K562 (cell line): ENCODE data around the gene PRAME. TPM values are rescaled to one million over a fixed set of nuclear protein-coding genes. Genes with fewer than 3 reads are reported as not detected.
A peak's percentile ranks its signal among the peaks of the same experiment; 100 is the strongest.

Experiments used
- ELF1 ChIP-seq: fragments of 200-800 bp; sonication (Bioruptor generic); IDR thresholded peaks from 2 replicates; pipeline ENCODE4 v1.6.1; 2016; ENCODE audit warnings: missing genetic modification characterization, missing compliant biosample characterization
- ELF2 ChIP-seq: fragments of 250-450 bp; sonication (Bioruptor Pico); IDR thresholded peaks from 2 replicates; pipeline ENCODE4 v1.5.0; 2021; ENCODE audit warnings: mild to moderate bottlenecking
- FOXK1 ChIP-seq: sonication (generic); formaldehyde crosslinking; IDR thresholded peaks from 2 replicates; pipeline ENCODE4 v1.8.0; 2022; ENCODE audit warnings: missing genetic modification reagents, mild to moderate bottlenecking, borderline replicate concordance
- HLTF ChIP-seq: fragments of 450-650 bp; IDR thresholded peaks from 2 replicates; pipeline ENCODE4 v1.6.1; 2016
- HMG20A ChIP-seq: fragments of 450-650 bp; formaldehyde crosslinking; conservative IDR thresholded peaks from 2 replicates; pipeline ENCODE4 v1.4.0; 2020; ENCODE audit warnings: mild to moderate bottlenecking, mixed read lengths
- PCBP2 ChIP-seq: fragments of 200-400 bp; formaldehyde crosslinking; IDR thresholded peaks from 2 replicates; pipeline ENCODE4 v1.6.1; 2018; ENCODE audit warnings: low read length, low read depth, mild to moderate bottlenecking, moderate library complexity; ENCODE audit not compliant: poor library complexity, severe bottlenecking
- U2AF1 ChIP-seq: fragments of 200-400 bp; formaldehyde crosslinking; optimal IDR thresholded peaks from 2 replicates; pipeline ENCODE3; 2017; ENCODE audit warnings: mild to moderate bottlenecking, low read depth, low read length, moderate library complexity
- ZNF77 ChIP-seq: fragments of 250-450 bp; sonication (Bioruptor Pico); IDR thresholded peaks from 2 replicates; pipeline ENCODE4 v1.5.0; 2020
- polyA plus RNA-seq, 8 experiments: library from polyadenylated mRNA; depleted of rRNA in 4 of 8; stranded (reverse) in 5 of 8; unstranded in 3 of 8; fragments of >200 nt; fragmentation: Nextera tagmentation in 2 of 8; fragmentation: Illumina TruSeq in 1 of 8; extraction: Ambion mirVana in 2 of 8; extraction: Trizol in 1 of 8; gene quantifications; 2 replicates each; pipeline versions ENCODE4 v1.2.1 to v1.2.3, GENCODE V29; 2011 to 2014; ENCODE audit warnings: inconsistent platforms in 1 of 8, missing spikeins in 1 of 8
- total RNA-seq, 7 experiments: library from RNA; depleted of rRNA in 6 of 7; stranded (reverse); fragments of >200 nt in 6 of 7; fragmentation: Illumina TruSeq in 2 of 7; extraction: Trizol in 2 of 7; gene quantifications; 2 replicates each; pipeline versions ENCODE4 v1.2.1 to v1.2.3, GENCODE V29; 2011 to 2021; ENCODE audit warnings: low replicate concordance in 1 of 7
- TF ChIP-seq, protein P1 (sequence below): conservative IDR thresholded peaks from 2 replicates; pipeline ENCODE4 v1.6.1; 2011; ENCODE audit warnings: low read depth, mild to moderate bottlenecking, low read length; ENCODE audit not compliant: control insufficient read depth
- TF ChIP-seq, protein P2 (sequence below): fragments of 450-650 bp; IDR thresholded peaks from 2 replicates; pipeline ENCODE4 v1.6.1; 2017; ENCODE audit warnings: antibody characterized with exemption
- TF ChIP-seq, protein P3 (sequence below): fragments of 250-450 bp; sonication (Bioruptor Pico); IDR thresholded peaks from 2 replicates; pipeline ENCODE4 v1.5.1; 2021; ENCODE audit warnings: mild to moderate bottlenecking
- TF ChIP-seq, protein P4 (sequence below): fragments of 450-650 bp; IDR thresholded peaks from 2 replicates; pipeline ENCODE4 v1.6.1; 2016; ENCODE audit warnings: low read depth, mild to moderate bottlenecking, moderate library complexity
- TF ChIP-seq, protein P5 (sequence below), 2 experiments: fragments of 450-650 bp in 1 of 2; sonication (generic) in 1 of 2; formaldehyde crosslinking in 1 of 2; IDR thresholded peaks in 1 of 2; conservative IDR thresholded peaks in 1 of 2; 2 replicates each; pipeline versions ENCODE4 v1.6.1 to v1.8.1; 2016 to 2023; ENCODE audit warnings: mild to moderate bottlenecking in 2 of 2, moderate library complexity in 2 of 2, inconsistent platforms in 1 of 2, missing genetic modification reagents in 1 of 2
- TF ChIP-seq, protein P6 (sequence below): sonication (generic); formaldehyde crosslinking; IDR thresholded peaks from 2 replicates; pipeline ENCODE4 v1.8.0; 2022; ENCODE audit warnings: mild to moderate bottlenecking, missing genetic modification reagents

Gene PRAME
- total and polyA plus RNA-seq, 9 of the 15 experiments (the other 6 are each of a cell fraction or from before 2014, with no cell fraction given), result 662 to 2,141 (median 1,142) TPM

DNA sequence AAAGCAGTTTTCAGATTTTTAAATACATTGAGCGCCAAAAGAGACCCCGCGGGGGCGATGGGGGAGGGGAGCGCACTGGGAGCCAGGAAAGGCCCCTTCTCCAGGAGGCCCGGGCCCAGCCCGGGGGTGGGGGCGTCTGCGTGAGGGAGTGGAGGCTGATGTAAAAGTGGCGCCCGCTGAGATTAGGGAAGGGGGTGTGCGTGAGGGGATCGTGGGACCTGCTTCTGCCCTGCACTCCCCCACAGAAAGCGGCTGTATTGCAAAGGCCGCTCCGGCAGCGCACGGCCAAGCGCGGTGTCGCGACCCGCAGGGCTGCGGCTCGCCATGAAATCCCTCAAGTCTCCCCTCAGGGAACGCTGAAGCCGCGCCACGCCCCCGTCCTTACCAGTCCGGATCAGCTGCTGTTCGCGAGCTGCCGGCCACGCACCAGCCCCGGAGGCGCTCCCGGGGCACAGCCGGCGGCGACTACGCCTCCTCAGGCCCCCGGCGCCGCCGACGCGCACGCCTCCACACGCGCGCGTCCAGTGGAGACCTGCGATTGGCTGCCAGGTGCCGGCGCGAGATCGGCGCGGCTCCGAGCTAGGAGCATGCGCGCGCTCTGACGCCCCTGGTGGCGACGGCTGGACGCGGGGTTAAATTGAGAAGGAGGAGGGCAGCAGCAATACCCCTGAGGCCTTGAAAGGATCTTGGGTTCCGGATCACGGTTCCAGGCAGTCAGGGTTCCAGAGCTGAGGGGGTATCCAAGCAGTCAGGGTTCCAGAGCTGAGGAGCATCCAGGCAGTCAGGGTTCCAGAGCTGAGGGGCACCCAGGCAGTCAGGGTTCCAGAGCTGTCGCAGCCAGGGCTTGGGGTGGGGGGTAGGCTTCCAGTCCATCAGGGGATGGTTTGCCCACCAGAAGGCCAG, 50.5 kb downstream of the PRAME start, which contains the start of gene ZNF280B (continued):
- TF ChIP-seq, protein P1, sequence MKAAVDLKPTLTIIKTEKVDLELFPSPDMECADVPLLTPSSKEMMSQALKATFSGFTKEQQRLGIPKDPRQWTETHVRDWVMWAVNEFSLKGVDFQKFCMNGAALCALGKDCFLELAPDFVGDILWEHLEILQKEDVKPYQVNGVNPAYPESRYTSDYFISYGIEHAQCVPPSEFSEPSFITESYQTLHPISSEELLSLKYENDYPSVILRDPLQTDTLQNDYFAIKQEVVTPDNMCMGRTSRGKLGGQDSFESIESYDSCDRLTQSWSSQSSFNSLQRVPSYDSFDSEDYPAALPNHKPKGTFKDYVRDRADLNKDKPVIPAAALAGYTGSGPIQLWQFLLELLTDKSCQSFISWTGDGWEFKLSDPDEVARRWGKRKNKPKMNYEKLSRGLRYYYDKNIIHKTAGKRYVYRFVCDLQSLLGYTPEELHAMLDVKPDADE, result no peak
- TF ChIP-seq, protein P2, sequence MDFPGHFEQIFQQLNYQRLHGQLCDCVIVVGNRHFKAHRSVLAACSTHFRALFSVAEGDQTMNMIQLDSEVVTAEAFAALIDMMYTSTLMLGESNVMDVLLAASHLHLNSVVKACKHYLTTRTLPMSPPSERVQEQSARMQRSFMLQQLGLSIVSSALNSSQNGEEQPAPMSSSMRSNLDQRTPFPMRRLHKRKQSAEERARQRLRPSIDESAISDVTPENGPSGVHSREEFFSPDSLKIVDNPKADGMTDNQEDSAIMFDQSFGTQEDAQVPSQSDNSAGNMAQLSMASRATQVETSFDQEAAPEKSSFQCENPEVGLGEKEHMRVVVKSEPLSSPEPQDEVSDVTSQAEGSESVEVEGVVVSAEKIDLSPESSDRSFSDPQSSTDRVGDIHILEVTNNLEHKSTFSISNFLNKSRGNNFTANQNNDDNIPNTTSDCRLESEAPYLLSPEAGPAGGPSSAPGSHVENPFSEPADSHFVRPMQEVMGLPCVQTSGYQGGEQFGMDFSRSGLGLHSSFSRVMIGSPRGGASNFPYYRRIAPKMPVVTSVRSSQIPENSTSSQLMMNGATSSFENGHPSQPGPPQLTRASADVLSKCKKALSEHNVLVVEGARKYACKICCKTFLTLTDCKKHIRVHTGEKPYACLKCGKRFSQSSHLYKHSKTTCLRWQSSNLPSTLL, result no peak
- TF ChIP-seq, protein P3, sequence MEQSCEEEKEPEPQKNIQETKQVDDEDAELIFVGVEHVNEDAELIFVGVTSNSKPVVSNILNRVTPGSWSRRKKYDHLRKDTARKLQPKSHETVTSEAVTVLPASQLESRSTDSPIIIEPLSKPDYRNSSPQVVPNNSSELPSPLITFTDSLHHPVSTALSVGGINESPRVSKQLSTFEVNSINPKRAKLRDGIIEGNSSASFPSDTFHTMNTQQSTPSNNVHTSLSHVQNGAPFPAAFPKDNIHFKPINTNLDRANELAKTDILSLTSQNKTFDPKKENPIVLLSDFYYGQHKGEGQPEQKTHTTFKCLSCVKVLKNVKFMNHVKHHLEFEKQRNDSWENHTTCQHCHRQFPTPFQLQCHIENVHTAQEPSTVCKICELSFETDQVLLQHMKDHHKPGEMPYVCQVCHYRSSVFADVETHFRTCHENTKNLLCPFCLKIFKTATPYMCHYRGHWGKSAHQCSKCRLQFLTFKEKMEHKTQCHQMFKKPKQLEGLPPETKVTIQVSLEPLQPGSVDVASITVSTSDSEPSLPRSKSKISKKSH (CRISPR knock-in tag), result no peak
- TF ChIP-seq U2AF1 (no peak), FOXK1 (CRISPR knock-in tag) (peak; percentile 98), HMG20A (CRISPR knock-in tag) (no peak), ELF2 (CRISPR knock-in tag) (no peak), HLTF (no peak), ELF1 (tag) (no peak), PCBP2 (no peak), ZNF77 (CRISPR knock-in tag) (no peak)
- TF ChIP-seq, protein P4, sequence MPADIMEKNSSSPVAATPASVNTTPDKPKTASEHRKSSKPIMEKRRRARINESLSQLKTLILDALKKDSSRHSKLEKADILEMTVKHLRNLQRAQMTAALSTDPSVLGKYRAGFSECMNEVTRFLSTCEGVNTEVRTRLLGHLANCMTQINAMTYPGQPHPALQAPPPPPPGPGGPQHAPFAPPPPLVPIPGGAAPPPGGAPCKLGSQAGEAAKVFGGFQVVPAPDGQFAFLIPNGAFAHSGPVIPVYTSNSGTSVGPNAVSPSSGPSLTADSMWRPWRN, result no peak
- TF ChIP-seq, protein P5, sequence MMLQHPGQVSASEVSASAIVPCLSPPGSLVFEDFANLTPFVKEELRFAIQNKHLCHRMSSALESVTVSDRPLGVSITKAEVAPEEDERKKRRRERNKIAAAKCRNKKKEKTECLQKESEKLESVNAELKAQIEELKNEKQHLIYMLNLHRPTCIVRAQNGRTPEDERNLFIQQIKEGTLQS (IDR thresholded peaks at IDR 0.05), result no peak
- TF ChIP-seq, protein P5 (CRISPR knock-in tag; conservative IDR thresholded peaks at IDR 0.05), result peak; percentile 96
- TF ChIP-seq, protein P6, sequence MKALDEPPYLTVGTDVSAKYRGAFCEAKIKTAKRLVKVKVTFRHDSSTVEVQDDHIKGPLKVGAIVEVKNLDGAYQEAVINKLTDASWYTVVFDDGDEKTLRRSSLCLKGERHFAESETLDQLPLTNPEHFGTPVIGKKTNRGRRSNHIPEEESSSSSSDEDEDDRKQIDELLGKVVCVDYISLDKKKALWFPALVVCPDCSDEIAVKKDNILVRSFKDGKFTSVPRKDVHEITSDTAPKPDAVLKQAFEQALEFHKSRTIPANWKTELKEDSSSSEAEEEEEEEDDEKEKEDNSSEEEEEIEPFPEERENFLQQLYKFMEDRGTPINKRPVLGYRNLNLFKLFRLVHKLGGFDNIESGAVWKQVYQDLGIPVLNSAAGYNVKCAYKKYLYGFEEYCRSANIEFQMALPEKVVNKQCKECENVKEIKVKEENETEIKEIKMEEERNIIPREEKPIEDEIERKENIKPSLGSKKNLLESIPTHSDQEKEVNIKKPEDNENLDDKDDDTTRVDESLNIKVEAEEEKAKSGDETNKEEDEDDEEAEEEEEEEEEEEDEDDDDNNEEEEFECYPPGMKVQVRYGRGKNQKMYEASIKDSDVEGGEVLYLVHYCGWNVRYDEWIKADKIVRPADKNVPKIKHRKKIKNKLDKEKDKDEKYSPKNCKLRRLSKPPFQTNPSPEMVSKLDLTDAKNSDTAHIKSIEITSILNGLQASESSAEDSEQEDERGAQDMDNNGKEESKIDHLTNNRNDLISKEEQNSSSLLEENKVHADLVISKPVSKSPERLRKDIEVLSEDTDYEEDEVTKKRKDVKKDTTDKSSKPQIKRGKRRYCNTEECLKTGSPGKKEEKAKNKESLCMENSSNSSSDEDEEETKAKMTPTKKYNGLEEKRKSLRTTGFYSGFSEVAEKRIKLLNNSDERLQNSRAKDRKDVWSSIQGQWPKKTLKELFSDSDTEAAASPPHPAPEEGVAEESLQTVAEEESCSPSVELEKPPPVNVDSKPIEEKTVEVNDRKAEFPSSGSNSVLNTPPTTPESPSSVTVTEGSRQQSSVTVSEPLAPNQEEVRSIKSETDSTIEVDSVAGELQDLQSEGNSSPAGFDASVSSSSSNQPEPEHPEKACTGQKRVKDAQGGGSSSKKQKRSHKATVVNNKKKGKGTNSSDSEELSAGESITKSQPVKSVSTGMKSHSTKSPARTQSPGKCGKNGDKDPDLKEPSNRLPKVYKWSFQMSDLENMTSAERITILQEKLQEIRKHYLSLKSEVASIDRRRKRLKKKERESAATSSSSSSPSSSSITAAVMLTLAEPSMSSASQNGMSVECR (CRISPR knock-in tag), result peak; percentile 100
